NCI-H187 treated with DMSO at 0.1 percent for 48 hours (cell line): ENCODE results near the gene MAGI2.
"Not testable (repeated sequence)": the region's sequence is repeated elsewhere in the genome, so short reads cannot be mapped to it uniquely, and the experiment has no call there.

ENCODE experiments used
- DNase-seq: peaks from one replicate; lab custom pipeline; 2025; lab: John Stamatoyannopoulos, UW

The MAGI2 gene

GRCh38 chr7:78638364-78638763, 815.1 kb downstream of the MAGI2 start:
- no peak for DNase-seq

GRCh38 chr7:78636727-78637126, 816.7 kb downstream of the MAGI2 start:
- DNase-seq = no peak

- no peak for DNase-seq
Observed at GRCh38 chr7:78635026-78635793, 818.3 kb downstream of the MAGI2 start.

- no peak for DNase-seq
Observed at GRCh38 chr7:78634093-78634492, 819.4 kb downstream of the MAGI2 start.

GRCh38 chr7:78620920-78621319, 832.5 kb downstream of the MAGI2 start:
- DNase-seq = no peak

GRCh38 chr7:78616539-78616938, 836.9 kb downstream of the MAGI2 start:
- DNase-seq = no peak

GRCh38 chr7:78609281-78609680, 844.2 kb downstream of the MAGI2 start:
- no peak for DNase-seq

GRCh38 chr7:78607099-78607498, 846.4 kb downstream of the MAGI2 start:
- DNase-seq = no peak

- no peak for DNase-seq
Observed at GRCh38 chr7:78605119-78605518, 848.3 kb downstream of the MAGI2 start.

GRCh38 chr7:78601728-78602127, 851.7 kb downstream of the MAGI2 start:
- no peak for DNase-seq

GRCh38 chr7:78594156-78594555, 859.3 kb downstream of the MAGI2 start:
- no peak for DNase-seq

GRCh38 chr7:78588393-78588792, 865.1 kb downstream of the MAGI2 start:
- DNase-seq = no peak

- DNase-seq = no peak
Observed at GRCh38 chr7:78587443-78588044, 865.9 kb downstream of the MAGI2 start.

- no peak for DNase-seq
Observed at GRCh38 chr7:78585980-78586379, 867.5 kb downstream of the MAGI2 start.

- no peak for DNase-seq
Observed at GRCh38 chr7:78578686-78579085, 874.8 kb downstream of the MAGI2 start.

GRCh38 chr7:78577174-78577952, 876.1 kb downstream of the MAGI2 start:
- DNase-seq = not testable (repeated sequence)

- no peak for DNase-seq
Observed at GRCh38 chr7:78576236-78576635, 877.2 kb downstream of the MAGI2 start.

GRCh38 chr7:78571292-78571691, 882.2 kb downstream of the MAGI2 start:
- DNase-seq = no peak

GRCh38 chr7:78568690-78569089, 884.8 kb downstream of the MAGI2 start:
- no peak for DNase-seq

GRCh38 chr7:78567836-78568235, 885.6 kb downstream of the MAGI2 start:
- no peak for DNase-seq

- no peak for DNase-seq
Observed at GRCh38 chr7:78565784-78566183, 887.7 kb downstream of the MAGI2 start.

GRCh38 chr7:78563191-78563590, 890.3 kb downstream of the MAGI2 start:
- DNase-seq = no peak

GRCh38 chr7:78562191-78562590, 891.3 kb downstream of the MAGI2 start:
- DNase-seq = no peak
